Hepatocyte (in vitro differentiated cells): ENCODE measurements around the gene CLN3. TPM values are rescaled to one million over a fixed set of nuclear protein-coding genes. Genes with fewer than 3 reads are reported as not detected.

Experiments used
- DNase-seq: peaks from one replicate; pipeline ENCODE4 v3.0.0-alpha.2; 2016; ENCODE audit warnings: low spot score
- H2AFZ ChIP-seq: fragments of 200-600 bp; sonication (generic); 2 replicates; pipeline ENCODE4 v1.6.0; 2016; ENCODE audit warnings: antibody characterized with exemption, mild to moderate bottlenecking
- H3K27ac ChIP-seq: fragments of 200-600 bp; sonication (generic); 2 replicates; pipeline ENCODE4 v1.5.1; 2016; ENCODE audit warnings: mild to moderate bottlenecking
- H3K27me3 ChIP-seq: fragments of 200-600 bp; sonication (generic); 2 replicates; pipeline ENCODE4 v1.6.1; 2016
- H3K36me3 ChIP-seq: fragments of 200-600 bp; sonication (generic); replicated peaks from 2 replicates; pipeline ENCODE4 v1.5.1; 2016; ENCODE audit warnings: low read depth; ENCODE audit not compliant: insufficient read depth
- H3K4me1 ChIP-seq: fragments of 200-600 bp; sonication (generic); 2 replicates; pipeline ENCODE4 v1.5.1; 2016; ENCODE audit warnings: mild to moderate bottlenecking, moderate library complexity; ENCODE audit not compliant: insufficient read depth
- H3K4me2 ChIP-seq: fragments of 200-600 bp; sonication (generic); 2 replicates; pipeline ENCODE4 v1.6.0; 2016
- H3K4me3 ChIP-seq: fragments of 200-600 bp; sonication (generic); 2 replicates; pipeline ENCODE4 v1.5.1; 2016; ENCODE audit warnings: mild to moderate bottlenecking
- H3K79me2 ChIP-seq: fragments of 200-600 bp; sonication (generic); 2 replicates; pipeline ENCODE4 v1.6.0; 2017; ENCODE audit warnings: mild to moderate bottlenecking
- H3K9me2 ChIP-seq: fragments of 200-600 bp; sonication (generic); replicated peaks from 2 replicates; pipeline ENCODE4 v1.6.0; 2017; ENCODE audit warnings: mild to moderate bottlenecking; ENCODE audit not compliant: insufficient read depth
- H3K9me3 ChIP-seq: fragments of 200-600 bp; sonication (generic); 2 replicates; pipeline ENCODE4 v1.5.1; 2016; ENCODE audit warnings: low read depth, mild to moderate bottlenecking
- H4K20me1 ChIP-seq: fragments of 200-600 bp; sonication (generic); 2 replicates; pipeline ENCODE4 v1.6.0; 2016; ENCODE audit warnings: mild to moderate bottlenecking; ENCODE audit not compliant: insufficient read depth, poor library complexity, severe bottlenecking
- EZH2 ChIP-seq: fragments of 200-600 bp; sonication (generic); IDR thresholded peaks from 2 replicates; pipeline ENCODE4 v1.6.1; 2016; ENCODE audit warnings: antibody characterized with exemption, mild to moderate bottlenecking, borderline replicate concordance
- EZH2phosphoT487 ChIP-seq: fragments of 200-600 bp; sonication (generic); IDR thresholded peaks from one replicate; pipeline ENCODE4 v1.6.1; 2018; ENCODE audit warnings: antibody characterized with exemption, mild to moderate bottlenecking, low read depth, moderate library complexity; ENCODE audit not compliant: unreplicated experiment, severe bottlenecking
- WGBS: methylation state at CpG from one replicate; pipeline ENCODE4 v1.1.6; 2016; ENCODE audit warnings: low lambda C conversion rate; ENCODE audit errors: missing lambda C conversion rate; 5-methylcytosine and 5-hydroxymethylcytosine counted together
- polyA plus RNA-seq: library from polyadenylated mRNA; unstranded; fragments of >200 nt; fragmentation: Nextera tagmentation; extraction: Ambion mirVana; gene quantifications from 2 replicates; pipeline ENCODE4 v1.2.1, GENCODE V29; 2016
- total RNA-seq: library from RNA; depleted of rRNA; stranded (reverse); fragments of >200 nt; gene quantifications from 2 replicates; pipeline ENCODE4 v1.2.3, GENCODE V29; 2014
- TF ChIP-seq, protein P1 (sequence below): fragments of 200-600 bp; sonication (generic); IDR thresholded peaks from 2 replicates; pipeline ENCODE4 v1.5.1; 2016; ENCODE audit warnings: antibody characterized with exemption, mild to moderate bottlenecking; ENCODE audit not compliant: poor library complexity

The CLN3 gene
- 43.4 and 62.1 TPM in 2 replicates for total RNA-seq
- polyA plus RNA-seq, result 94.1 and 102 TPM in 2 replicates

DNA sequence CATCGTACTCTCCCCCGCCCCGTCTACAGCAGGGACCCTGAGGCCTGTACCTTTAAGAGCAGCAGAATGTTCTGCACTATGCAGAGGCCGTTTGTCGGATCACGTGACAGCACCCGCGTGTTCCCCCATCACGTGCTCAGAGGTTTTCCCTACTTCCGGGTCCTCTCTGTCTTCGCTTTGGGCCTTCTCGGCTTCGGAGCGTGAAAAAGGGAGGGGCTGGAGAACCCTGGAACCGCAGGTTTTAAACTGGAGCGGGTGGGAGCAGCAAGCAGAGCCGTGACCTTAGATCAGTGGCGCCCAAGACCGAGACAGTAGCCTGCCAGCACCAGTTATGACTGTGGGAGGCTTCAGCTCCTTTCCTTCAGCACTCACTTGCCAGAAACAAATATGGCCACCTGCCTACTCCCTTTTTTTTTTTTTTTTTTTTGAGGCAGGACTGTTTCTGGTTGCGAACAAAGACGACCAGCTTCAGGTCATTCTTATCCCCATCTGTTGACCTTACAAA, at the start of gene CLN3:
Gene CLN3, minus strand, starts transcription at position 105 of the 505 bp plus-strand sequence. CDS start 315 bp downstream, outside the sequence.
- no peaks in the 10 kb centered on the region for H3K9me2 ChIP-seq
- no peaks in the 10 kb centered on the region for H3K9me3 ChIP-seq
- H3K4me2 ChIP-seq, result peak within 1 kb of the TSS; percentile 76
- H2AFZ ChIP-seq, result peak within 1 kb of the TSS; percentile 100
- TF ChIP-seq, protein P1, sequence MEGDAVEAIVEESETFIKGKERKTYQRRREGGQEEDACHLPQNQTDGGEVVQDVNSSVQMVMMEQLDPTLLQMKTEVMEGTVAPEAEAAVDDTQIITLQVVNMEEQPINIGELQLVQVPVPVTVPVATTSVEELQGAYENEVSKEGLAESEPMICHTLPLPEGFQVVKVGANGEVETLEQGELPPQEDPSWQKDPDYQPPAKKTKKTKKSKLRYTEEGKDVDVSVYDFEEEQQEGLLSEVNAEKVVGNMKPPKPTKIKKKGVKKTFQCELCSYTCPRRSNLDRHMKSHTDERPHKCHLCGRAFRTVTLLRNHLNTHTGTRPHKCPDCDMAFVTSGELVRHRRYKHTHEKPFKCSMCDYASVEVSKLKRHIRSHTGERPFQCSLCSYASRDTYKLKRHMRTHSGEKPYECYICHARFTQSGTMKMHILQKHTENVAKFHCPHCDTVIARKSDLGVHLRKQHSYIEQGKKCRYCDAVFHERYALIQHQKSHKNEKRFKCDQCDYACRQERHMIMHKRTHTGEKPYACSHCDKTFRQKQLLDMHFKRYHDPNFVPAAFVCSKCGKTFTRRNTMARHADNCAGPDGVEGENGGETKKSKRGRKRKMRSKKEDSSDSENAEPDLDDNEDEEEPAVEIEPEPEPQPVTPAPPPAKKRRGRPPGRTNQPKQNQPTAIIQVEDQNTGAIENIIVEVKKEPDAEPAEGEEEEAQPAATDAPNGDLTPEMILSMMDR, result no peak
- TF ChIP-seq EZH2phosphoT487 (no peak), EZH2 (no peak)
- peak within 1 kb of the TSS; percentile 82 for H3K4me3 ChIP-seq
- 2% methylated on average over 21 of the region's 21 CpGs for WGBS
- no peaks in the 10 kb centered on the region for H3K27me3 ChIP-seq
- H3K79me2 ChIP-seq, result peaks cover 10% of the 10 kb centered on the region
- no peaks in the 10 kb centered on the region for H3K36me3 ChIP-seq
- no peaks in the 10 kb centered on the region for H4K20me1 ChIP-seq
- H3K4me1 ChIP-seq, result no peaks in the 10 kb centered on the region
- H3K27ac ChIP-seq, result peak within 1 kb of the TSS; percentile 96
- DNase-seq, result peak; percentile 96

DNA sequence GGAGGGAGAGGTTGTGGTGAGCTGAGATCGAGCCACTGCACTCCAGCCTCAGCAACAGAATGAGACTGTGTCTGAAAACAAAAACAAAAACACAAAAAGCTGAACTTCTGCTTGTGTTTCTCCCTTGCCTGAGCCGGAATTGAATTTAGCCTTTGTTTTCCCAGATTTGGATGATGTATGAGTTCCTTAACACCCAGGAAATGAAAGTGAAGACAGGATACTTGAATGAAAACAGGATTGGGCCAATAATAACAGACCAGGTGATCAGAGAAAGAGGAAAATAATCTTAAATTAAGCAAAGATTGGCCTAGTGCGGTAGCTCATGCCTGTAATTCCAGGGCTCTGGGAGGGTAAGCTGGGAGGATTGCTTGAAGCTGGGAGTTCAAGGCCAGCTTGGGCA, 48.5 kb upstream of the CLN3 start:
- H3K9me2 ChIP-seq, result no peaks in the 10 kb centered on the region
- no peaks in the 10 kb centered on the region for H3K27me3 ChIP-seq
- DNase-seq, result no peak
- peaks cover 9% of the 10 kb centered on the region for H3K79me2 ChIP-seq
- WGBS, result 95% methylated on average over 3 of the region's 3 CpGs
- H4K20me1 ChIP-seq, result no peaks in the 10 kb centered on the region
- no peak overlapping the region for H2AFZ ChIP-seq
- TF ChIP-seq, protein P1, result no peak
- no peak for TF ChIP-seq EZH2
- no peak for TF ChIP-seq EZH2phosphoT487
- H3K36me3 ChIP-seq, result no peaks in the 10 kb centered on the region
- H3K4me2 ChIP-seq, result no peak overlapping the region
- no peaks in the 10 kb centered on the region for H3K9me3 ChIP-seq
- no peak overlapping the region for H3K4me3 ChIP-seq
- peaks cover 13% of the 10 kb centered on the region for H3K4me1 ChIP-seq
- no peak overlapping the region for H3K27ac ChIP-seq

DNA sequence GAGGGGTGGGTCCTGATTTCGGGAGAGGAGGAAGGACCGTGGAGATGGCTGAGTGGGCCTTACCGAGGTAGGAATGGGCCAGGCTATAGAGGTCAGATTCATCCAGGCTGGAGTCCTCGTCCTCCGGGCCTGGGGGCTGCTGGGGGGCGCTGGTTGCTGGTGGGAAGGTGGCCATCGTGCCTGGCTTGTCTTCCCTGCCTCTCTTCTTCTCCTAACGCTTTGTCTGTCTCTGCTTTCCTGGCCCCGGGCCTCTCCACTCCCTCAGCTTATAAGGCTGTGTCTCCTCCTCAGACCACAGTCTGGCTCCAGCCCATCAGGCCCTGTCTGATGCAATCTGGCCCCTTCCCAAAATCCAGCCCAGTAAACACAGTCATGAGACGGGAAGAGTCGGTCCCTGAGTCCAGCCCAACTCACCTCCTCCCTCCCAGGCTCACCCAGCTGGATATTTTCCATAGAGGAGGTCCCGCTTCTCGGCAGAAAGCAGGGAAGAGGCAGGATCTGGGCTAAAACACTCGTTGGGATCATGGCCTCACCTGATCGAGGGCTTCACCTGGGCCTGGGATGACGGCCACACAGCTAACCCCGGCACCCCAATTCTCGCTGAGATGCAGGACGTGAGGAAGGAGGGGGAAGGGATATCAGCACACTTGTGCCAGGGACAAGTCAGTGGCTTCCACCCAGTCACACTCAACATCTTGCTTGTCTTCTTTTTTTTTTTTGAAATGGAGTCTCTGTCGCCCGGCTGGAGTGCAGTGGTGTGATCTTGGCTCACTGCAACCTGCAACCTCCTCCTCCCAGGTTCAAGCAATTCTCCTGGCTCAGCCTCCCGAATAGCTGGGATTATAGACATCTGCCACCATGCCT, 47.1 kb upstream of the CLN3 start, which contains the start of gene NUPR1:
Gene NUPR1, minus strand, starts transcription at position 242 of the 864 bp plus-strand sequence. Its CDS starts 67 bp downstream, at position 175.
- TF ChIP-seq EZH2phosphoT487 (no peak), EZH2 (no peak)
- TF ChIP-seq, protein P1, result no peak
- Histone ChIP-seq H3K27me3 (no peaks in the 10 kb centered on the region), H2AFZ (peak within 1 kb of the TSS; percentile 10), H3K9me3 (no peaks in the 10 kb centered on the region), H3K4me2 (peak within 1 kb of the TSS; percentile 72), H3K79me2 (peaks cover 9% of the 10 kb centered on the region), H3K27ac (peak within 1 kb of the TSS; percentile 89), H3K4me3 (no peak within 1 kb of the TSS), H4K20me1 (no peaks in the 10 kb centered on the region), H3K4me1 (peaks cover 13% of the 10 kb centered on the region), H3K36me3 (no peaks in the 10 kb centered on the region), H3K9me2 (no peaks in the 10 kb centered on the region)
- DNase-seq, result peak; percentile 87
- 65% methylated on average over 22 of the region's 22 CpGs for WGBS
